ENCODE data around the gene KAZN.

DNA sequence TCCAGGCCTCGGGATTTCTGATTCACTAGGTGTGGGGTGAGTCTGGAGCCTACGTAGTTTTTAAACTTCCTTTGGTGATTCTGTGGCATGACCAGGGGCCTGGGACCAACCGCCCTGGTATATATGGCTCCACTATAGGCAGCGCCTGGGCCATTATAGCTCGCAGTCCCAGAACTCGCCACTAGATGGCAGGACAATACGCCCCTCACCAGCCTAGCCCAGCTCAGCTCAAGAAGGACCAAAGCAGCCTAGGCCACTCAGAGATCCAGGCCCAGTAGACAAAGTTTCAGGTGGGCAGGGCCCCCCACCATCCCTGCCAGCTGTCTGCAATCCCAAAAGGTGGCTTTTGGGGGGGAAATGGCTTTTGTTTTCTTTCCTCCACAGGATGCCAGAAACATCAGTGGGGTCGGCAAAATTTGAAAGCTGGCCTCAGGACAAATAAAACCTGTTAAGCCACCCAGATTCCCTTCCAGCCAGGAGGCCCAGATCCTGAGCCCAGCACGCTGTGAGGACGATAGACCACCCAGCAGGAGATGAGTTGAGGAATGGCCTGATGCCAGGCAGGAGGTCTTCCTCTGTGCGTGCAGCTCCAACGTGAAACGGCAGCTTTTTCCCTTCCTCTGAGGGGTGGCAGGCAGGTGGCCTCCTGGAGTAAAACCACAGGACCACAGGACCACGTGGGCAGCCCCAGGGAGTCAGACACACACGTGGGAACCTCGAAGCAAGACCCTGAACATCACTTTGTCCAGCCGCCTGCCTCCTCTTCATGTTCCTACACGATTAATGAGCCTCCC, 530.2 kb downstream of the KAZN start:
- TF ChIP-seq, protein P1, sequence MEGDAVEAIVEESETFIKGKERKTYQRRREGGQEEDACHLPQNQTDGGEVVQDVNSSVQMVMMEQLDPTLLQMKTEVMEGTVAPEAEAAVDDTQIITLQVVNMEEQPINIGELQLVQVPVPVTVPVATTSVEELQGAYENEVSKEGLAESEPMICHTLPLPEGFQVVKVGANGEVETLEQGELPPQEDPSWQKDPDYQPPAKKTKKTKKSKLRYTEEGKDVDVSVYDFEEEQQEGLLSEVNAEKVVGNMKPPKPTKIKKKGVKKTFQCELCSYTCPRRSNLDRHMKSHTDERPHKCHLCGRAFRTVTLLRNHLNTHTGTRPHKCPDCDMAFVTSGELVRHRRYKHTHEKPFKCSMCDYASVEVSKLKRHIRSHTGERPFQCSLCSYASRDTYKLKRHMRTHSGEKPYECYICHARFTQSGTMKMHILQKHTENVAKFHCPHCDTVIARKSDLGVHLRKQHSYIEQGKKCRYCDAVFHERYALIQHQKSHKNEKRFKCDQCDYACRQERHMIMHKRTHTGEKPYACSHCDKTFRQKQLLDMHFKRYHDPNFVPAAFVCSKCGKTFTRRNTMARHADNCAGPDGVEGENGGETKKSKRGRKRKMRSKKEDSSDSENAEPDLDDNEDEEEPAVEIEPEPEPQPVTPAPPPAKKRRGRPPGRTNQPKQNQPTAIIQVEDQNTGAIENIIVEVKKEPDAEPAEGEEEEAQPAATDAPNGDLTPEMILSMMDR (IDR thresholded peaks at IDR 0.05 in 8 of 11, conservative IDR thresholded peaks at IDR 0.05 in 3 of 11), result peak; percentile 69 to 95 (median 88)
- TF ChIP-seq POLR2AphosphoS5 (IDR thresholded peaks at IDR 0.05), result no peak
